H7 (cell line): Measurements from ENCODE around the gene NXPE1. TPM values are rescaled to one million over a fixed set of nuclear protein-coding genes. Genes with fewer than 3 reads are reported as not detected.
"Not testable (repeated sequence)": the region's sequence is repeated elsewhere in the genome, so short reads cannot be mapped to it uniquely, and the experiment has no call there.

Source experiments
- DNase-seq: peaks from one replicate; pipeline ENCODE4 v3.0.0; 2012
- H3K27me3 ChIP-seq: 2 replicates; pipeline ENCODE4 v1.6.0; 2011; ENCODE audit warnings: mild to moderate bottlenecking, low read length; ENCODE audit not compliant: control insufficient read depth, insufficient read depth
- H3K36me3 ChIP-seq: replicated peaks from 2 replicates; pipeline ENCODE4 v1.5.1; 2011; ENCODE audit warnings: low read length; ENCODE audit not compliant: control insufficient read depth, insufficient read depth
- H3K4me3 ChIP-seq: 2 replicates; pipeline ENCODE4 v1.5.1; 2011; ENCODE audit warnings: low read depth, mild to moderate bottlenecking, control low read depth, low read length, moderate library complexity; ENCODE audit not compliant: insufficient read depth
- total RNA-seq: library from RNA; depleted of rRNA; stranded (reverse); fragments of >200 nt; shearing (Covaris generic); gene quantifications from 2 replicates; pipeline ENCODE4 v1.2.3, GENCODE V29; 2014; rRNA removed

NXPE1 gene
- not detected in 2 replicates for total RNA-seq

DNA sequence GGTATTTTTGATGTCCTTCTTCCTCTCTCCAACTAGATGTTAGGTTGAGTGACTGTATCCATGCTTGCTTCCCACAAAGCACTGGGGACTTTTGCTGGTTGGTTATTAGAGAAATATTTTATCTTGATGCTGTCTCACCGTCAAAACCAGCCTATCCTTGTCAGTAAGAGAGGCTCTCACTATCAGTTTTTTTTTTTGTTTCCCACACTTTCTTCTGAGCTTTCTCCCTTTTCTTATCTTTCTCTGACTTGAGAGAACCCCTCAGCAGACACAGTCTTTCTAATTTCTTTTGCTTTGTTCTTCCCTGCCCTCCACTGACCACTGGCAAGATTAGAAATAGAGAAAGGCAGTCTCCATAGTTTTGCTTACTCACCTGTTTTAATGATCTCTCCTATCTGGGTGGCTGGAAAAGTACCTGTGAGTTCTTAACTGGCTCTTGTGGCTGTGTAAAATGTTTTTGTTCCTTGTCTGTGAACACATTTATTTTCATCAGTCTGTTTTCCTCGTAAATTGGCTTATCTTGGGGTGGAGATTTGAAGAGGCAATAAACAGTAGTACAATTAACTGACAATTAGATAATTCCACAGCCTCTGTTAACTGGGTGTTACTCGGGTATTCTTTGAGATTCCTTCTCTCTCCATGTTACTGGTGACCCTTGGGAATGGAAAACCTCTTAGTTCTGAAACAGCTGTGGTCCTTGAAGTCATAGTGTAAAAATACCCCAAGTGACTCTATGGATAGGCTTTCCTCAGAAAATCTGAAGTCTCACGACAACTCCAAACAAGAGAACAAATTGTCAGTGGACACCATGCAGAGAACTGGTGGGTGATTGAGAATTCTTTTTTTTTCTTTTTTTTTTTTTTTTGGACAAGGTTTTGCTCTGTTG lies at the start of gene NXPE1:
Gene NXPE1 (minus strand): TSS at position 457 of the 886 bp plus-strand sequence. CDS start 8,680 bp downstream, outside the sequence.
- no peak for DNase-seq
- Histone ChIP-seq H3K27me3 (no peaks in the 10 kb centered on the region), H3K4me3 (no peak within 1 kb of the TSS), H3K36me3 (no peaks in the 10 kb centered on the region)

DNA sequence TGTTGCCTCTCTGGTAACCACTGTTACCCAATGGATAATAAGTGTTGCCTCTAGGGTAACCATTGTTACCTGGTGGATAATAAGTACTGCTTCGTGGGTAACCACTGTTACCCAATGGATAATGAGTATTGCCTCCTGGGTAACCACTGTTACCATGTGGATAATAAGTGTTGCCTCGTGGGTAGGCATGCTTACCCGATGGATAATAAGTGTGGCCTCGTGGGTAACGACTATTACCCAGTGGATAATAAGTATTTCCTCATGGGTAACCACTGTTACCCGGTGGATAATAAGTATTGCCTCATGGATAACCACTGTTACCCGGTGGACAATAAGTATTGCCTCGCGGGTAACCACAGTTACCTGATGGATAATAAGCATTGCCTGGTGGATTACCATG lies 49.7 kb upstream of the NXPE1 start:
- no peaks in the 10 kb centered on the region for H3K36me3 ChIP-seq
- no peak overlapping the region for H3K4me3 ChIP-seq
- H3K27me3 ChIP-seq, result no peaks in the 10 kb centered on the region
- no peak for DNase-seq

DNA sequence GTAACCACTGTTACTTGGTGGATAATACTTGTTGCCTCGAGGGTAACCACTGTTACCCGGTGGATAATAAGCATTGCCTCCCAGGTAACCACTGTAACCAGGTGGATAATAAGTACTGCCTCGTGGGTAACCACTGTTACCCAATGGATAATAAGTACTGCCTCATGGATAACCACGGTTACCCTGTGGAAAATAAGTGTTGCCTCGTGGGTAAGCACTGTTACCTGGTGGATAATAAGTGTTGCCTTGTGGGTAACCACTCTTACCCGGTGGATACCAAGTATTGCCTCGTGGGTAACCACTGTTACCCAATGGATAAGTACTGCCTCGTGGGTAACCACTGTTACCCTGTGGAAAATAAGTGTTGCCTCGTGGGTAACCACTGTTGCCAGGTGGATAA lies 48.9 kb upstream of the NXPE1 start:
- H3K27me3 ChIP-seq, H3K36me3 ChIP-seq, H3K4me3 ChIP-seq, DNase-seq: not testable (repeated sequence)

DNA sequence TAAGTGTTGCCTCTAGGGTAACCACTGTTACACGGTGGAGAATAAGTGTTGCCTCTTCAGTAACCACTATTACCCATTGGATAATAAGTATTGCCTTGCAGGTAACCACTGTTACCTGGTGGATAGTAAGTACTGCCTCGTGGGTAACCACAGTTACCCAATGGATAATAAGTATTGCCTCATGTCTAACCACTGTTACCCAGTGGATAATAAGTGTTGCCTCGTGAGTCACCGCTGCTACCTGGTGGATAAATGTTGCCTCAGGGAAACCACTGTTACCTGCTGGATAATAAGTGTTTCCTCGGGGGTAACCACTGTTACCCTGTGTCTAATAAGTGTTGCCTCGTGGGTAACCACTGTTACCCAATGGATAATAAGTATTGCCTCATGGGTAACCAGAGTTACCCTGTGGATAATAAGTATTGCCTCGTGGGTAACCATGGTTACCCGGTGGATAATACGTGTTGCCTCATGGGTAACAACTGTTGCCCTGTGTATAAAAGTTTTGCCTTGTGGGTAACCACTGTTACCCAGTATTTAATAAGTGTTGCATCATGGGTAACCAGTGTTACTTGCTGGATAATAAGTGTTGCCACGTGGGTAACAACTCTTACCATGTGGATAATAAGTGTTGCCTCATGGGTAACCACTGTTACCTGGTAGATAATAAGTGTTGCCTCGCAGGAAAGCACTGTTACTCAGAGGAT lies 48.2 kb upstream of the NXPE1 start:
- no peak overlapping the region for H3K4me3 ChIP-seq
- DNase-seq, result no peak
- no peaks in the 10 kb centered on the region for H3K36me3 ChIP-seq
- no peaks in the 10 kb centered on the region for H3K27me3 ChIP-seq

DNA sequence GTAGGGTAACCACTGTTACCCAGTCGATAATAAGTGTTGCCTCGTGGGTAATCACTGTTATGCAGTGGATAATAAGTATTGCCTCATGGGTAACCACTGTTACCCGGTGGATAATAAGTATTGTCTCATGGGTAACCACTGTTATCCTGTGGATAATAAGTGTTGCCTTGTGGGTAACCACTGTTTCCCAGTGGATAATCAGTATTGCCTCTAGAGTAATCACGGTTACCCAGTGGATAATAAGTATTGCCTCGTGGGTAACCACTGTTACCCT lies 47.1 kb upstream of the NXPE1 start:
- not testable (repeated sequence) for DNase-seq, H3K27me3 ChIP-seq, H3K36me3 ChIP-seq, H3K4me3 ChIP-seq

DNA sequence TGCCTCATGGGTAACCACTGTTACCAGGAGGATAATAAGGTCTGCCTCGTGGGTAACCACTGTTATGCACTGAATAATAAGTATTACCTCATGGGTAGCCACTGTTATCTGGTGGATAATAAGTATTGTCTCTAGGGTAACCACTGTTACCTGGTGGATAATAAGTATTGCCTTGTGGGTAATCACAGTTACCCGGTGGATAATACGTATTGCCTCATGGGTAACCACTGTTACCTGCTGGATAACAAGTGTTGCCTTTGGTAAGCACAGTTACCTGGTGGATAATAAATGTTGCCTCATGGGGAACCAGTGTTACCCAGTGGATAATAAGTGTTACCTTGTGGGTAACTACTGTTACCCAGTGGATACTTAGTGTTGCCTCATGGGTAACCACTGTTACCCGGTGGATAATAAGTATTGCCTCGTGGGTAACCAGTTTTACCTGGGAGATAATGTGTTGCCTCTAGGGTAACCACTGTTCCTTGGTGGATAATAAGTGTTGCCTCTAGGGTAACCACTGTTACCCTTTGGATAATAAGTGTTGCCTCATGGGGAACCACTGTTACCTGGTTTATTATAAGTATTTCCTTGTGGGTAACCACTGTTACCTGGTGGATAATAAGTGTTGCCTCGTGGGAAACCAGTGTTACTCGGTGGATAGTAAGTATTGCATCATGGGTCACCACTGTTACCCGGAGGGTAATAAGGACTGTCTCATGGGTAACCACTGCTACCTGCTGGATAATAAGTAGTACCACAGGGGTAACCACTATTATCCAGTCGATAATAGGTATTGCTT lies 46.5 kb upstream of the NXPE1 start:
- Histone ChIP-seq H3K4me3 (no peak overlapping the region), H3K36me3 (no peaks in the 10 kb centered on the region), H3K27me3 (no peaks in the 10 kb centered on the region)
- DNase-seq, result no peak

DNA sequence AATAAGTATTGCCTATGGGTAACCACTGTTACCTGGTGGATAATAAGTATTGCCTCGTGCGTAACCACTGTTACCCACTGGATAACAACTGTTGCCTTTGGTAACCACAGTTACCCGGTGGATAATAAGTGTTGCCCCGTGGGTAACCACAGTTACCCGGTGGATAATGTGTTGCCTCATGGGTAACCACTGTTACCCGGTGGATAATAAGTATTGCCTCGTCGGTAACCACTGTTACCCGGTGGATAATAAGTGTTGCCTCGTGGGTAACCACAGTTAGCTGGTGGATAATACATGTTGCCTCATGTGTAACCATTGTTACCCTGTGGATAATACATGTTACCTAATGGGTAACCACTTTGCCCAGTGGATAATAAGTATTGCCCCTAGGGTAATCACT lies 45.7 kb upstream of the NXPE1 start:
- Histone ChIP-seq H3K36me3 (no peaks in the 10 kb centered on the region), H3K27me3 (no peaks in the 10 kb centered on the region), H3K4me3 (no peak overlapping the region)
- no peak for DNase-seq

DNA sequence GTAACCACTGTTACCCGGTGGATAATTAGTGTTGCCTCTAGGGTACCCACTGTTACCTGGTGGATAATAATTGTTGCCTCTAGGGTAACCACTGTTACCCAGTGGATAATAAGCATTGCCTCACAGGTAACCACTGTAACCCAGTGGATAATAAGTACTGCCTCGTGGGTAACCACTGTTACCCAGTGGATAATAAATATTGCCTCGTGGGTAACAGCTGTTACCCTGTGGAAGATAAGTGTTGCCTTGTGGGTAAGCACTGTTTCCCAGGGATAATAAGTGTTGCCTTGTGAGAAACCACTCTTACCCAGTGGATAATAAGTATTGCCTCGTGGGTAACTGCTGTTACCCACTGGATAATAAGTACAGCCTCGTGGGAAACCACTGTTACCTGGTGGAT lies 45.2 kb upstream of the NXPE1 start:
- Histone ChIP-seq H3K4me3 (no peak overlapping the region), H3K27me3 (no peaks in the 10 kb centered on the region), H3K36me3 (no peaks in the 10 kb centered on the region)
- no peak for DNase-seq

DNA sequence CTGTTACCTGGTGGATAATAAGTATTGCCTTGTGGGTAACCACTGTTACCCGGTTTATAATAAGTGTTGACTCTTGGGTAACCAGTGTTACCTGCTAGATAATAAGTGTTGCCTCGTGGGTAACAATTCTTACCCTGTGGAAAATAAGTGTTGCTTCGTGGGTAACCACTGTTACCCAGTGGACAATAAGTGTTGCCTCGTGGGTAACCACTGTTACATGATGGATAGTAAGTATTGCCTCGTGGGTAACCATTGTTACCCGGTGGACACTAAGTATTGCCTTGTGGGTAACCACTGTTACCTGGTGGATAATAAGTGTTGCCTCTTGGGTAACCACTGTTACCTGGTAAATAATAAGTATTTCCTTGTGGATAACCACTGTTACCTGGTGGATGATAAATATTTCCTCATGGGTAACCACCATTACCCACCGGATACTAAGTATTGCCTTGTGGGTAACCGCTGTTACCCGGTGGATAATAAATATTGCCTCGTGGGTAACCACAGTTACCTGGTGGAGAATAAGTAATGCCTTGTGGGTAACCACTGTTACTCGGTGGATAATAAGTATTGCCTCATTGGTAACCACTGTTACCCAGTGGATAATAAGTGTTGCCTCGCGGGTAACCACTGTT lies 44.6 kb upstream of the NXPE1 start:
- H3K4me3 ChIP-seq, result no peak overlapping the region

DNA sequence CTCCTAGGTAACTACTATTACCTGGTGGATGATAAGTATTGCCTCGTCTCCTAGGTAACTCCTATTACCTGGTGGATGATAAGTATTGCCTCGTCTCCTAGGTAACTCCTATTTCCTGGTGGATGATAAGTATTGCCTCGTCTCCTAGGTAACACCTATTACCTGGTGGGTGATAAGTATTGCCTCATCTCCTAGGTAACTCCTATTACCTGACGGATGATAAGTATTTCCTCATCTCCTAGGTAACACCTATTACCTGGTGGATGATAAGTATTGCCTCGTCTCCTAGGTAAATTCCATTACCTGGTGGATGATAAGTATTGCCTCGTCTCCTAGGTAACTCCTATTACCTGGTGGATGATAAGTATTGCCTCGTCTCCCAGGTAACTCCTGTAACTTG lies 43.5 kb upstream of the NXPE1 start:
- not testable (repeated sequence) for H3K4me3 ChIP-seq, H3K27me3 ChIP-seq, DNase-seq, H3K36me3 ChIP-seq

More for the DNA sequence above, 44.6 kb upstream of the NXPE1 start:
- no peaks in the 10 kb centered on the region for H3K36me3 ChIP-seq
- H3K27me3 ChIP-seq, result no peaks in the 10 kb centered on the region
- DNase-seq, result no peak

DNA sequence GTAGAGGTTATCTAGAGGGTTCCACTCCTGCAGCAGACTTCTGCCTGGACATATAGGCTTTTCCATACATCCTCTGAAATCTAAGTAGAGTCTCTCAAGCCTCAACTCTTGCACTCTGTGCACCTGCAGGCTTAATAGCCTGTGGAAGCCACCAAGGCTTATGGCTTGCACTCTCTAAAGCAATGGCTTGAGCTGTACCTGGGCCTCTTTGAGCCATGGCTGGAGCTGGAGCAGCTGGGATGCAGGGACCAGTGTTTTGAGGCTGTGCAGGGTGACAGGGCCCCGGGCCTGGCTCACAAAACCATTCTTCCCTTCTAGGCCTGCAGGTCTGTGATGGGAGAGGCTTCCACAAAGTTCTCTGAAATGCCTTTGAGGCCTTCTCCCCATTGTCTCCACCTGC lies 38.8 kb upstream of the NXPE1 start:
- DNase-seq, result no peak
- Histone ChIP-seq H3K36me3 (no peaks in the 10 kb centered on the region), H3K27me3 (no peaks in the 10 kb centered on the region), H3K4me3 (no peak overlapping the region)

DNA sequence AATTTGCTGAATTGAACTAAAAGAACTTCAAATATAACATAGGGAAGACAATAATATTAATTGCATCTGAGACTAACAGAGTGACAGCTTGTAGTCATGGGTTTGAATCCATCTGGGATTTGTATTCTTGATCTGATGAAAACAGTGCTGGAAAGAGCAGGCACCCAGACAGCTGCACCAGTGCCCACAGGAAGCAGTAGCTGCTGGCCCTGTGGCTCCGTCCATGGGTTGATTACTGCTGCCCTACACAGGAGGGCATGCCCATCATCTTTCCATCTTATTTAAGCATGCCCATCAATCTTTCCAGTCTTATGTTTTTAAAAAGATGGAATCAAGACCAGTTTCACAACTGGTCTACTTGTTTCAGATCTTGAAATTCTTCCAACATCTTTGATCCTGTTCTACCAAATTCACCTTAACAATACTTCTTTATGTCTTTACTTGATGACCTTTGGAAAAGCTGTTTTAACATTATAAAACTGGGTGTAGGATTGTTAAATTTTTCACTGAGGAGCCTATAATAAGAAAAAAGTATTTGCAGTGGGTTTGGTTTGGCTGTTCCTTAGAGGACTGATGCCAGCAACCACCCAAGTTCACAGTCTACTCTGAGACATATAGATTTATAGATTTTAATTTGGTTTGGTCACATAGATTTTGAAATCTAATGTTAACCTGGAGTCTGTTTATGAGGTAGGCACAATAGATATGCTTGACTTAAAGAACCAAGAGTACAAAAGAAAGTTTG lies 36.7 kb upstream of the NXPE1 start:
- Histone ChIP-seq H3K4me3 (no peak overlapping the region), H3K27me3 (no peaks in the 10 kb centered on the region), H3K36me3 (no peaks in the 10 kb centered on the region)
- DNase-seq, result no peak

DNA sequence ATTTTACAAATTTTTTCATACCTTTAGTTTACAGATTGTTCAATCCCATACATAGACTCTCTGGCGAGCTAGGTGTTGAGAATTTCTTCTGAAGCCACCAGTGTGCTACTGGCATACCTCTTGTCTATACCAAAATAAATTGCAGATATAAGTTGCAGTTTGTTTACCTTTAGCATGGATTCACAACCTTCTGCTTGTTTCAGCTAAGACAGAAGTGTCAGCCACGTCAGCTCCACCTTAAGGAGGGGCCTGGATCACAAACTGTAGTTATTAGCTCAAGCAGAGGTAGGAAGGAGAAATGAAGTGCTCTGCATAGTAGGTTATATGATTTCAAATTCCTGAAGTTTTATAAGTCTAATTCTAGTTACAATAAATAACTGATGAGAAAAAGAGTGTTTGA lies 35.9 kb upstream of the NXPE1 start, which contains the start of gene NXPE4:
Gene NXPE4 (minus strand): TSS at position 216 of the 400 bp plus-strand sequence. CDS start 1,027 bp downstream, outside the sequence.
- no peak for DNase-seq
- H3K4me3 ChIP-seq, result no peak within 1 kb of the TSS

DNA sequence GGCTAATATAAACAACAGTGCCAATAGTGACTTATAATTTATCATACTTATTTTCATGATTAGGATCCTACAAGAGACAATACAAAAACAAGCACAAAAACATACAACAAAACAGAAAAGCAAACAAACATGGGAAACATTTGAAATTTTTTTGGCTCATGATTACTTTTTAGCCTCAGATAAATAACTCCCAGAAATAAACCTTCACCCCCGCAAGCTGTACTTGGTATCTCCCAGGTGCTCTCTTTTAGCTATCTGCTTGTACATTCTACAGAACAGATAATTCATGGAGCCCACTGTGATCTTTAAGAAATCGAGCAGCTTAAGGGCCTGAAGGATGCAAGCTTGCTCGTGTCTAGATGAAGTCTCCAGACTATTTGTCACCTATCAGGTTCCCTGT lies 35.0 kb upstream of the NXPE1 start:
- no peak for DNase-seq
- H3K27me3 ChIP-seq, result no peaks in the 10 kb centered on the region
- H3K4me3 ChIP-seq, result no peak overlapping the region
- H3K36me3 ChIP-seq, result no peaks in the 10 kb centered on the region

More for the DNA sequence above, 35.9 kb upstream of the NXPE1 start, which contains the start of gene NXPE4:
- H3K36me3 ChIP-seq, result no peaks in the 10 kb centered on the region
- H3K27me3 ChIP-seq, result no peaks in the 10 kb centered on the region
